GM18520 (cell line): ENCODE results near the gene TTLL9.

Experiments used
- ATAC-seq: cut with Tn5 transposase; IDR thresholded peaks from one replicate; pipeline ENCODE4 v1.9.1; 2021; ENCODE audit not compliant: unreplicated experiment

The TTLL9 gene

GRCh38 chr20:31974951-31975487, 104.6 kb downstream of the TTLL9 start:
- no peak for ATAC-seq

GRCh38 chr20:31975874-31976273, 105.4 kb downstream of the TTLL9 start:
- ATAC-seq, result no peak

GRCh38 chr20:31977080-31977479, 106.6 kb downstream of the TTLL9 start:
- ATAC-seq, result no peak

GRCh38 chr20:31979713-31980426, 109.4 kb downstream of the TTLL9 start:
- no peak for ATAC-seq

GRCh38 chr20:31981784-31982183, 111.3 kb downstream of the TTLL9 start:
- ATAC-seq, result no peak

- ATAC-seq, result no peak
These were observed 114.6 kb downstream of the TTLL9 start for GRCh38 chr20:31984981-31985471.

- no peak for ATAC-seq
These were observed 117.3 kb downstream of the TTLL9 start for GRCh38 chr20:31987744-31988143.

- no peak for ATAC-seq
These were observed 118.1 kb downstream of the TTLL9 start for GRCh38 chr20:31988430-31989015.

GRCh38 chr20:31989030-31989645, 118.7 kb downstream of the TTLL9 start:
- ATAC-seq, result no peak

GRCh38 chr20:31990641-31991338, 120.4 kb downstream of the TTLL9 start:
- ATAC-seq, result no peak

GRCh38 chr20:31991339-31991705, 120.9 kb downstream of the TTLL9 start:
- ATAC-seq, result no peak

GRCh38 chr20:31992086-31992485, 121.7 kb downstream of the TTLL9 start:
- ATAC-seq, result no peak
